ENCODE data around the gene NCAPD3. TPM values are rescaled to one million over a fixed set of nuclear protein-coding genes. Genes with fewer than 3 reads are reported as not detected.

The NCAPD3 gene
- total and polyA plus RNA-seq, 4 donors = 14.1 to 35.4 (median 24.2) TPM

GRCh38 chr11:134170177-134170918 is 53.4 kb downstream of the NCAPD3 start (continued):
- no peak for TF ChIP-seq REST (IDR thresholded peaks at IDR 0.05)

- no peak for DNase-seq (ENCODE audit: low spot score)
- H3K27ac ChIP-seq (ENCODE audit: low read depth in 1 of 2, low read length in 2 of 2) = no peak overlapping the region
- TF ChIP-seq EGR1 (IDR thresholded peaks at IDR 0.05; ENCODE audit: low read depth in 2 of 2) = no peak
- no peak for TF ChIP-seq TAF1 (conservative IDR thresholded peaks at IDR 0.05)
- TF ChIP-seq JUND (IDR thresholded peaks at IDR 0.05) = no peak
- no peak for TF ChIP-seq MAX (IDR thresholded peaks at IDR 0.05)
- no peak for TF ChIP-seq RAD21 (IDR thresholded peaks at IDR 0.05)
- TF ChIP-seq FOXA1 (IDR thresholded peaks at IDR 0.05) = no peak
- no peak for TF ChIP-seq ZBTB33 (IDR thresholded peaks at IDR 0.05)
- no peak for TF ChIP-seq YY1 (IDR thresholded peaks at IDR 0.05)
- TF ChIP-seq ATF3 (IDR thresholded peaks at IDR 0.05) = no peak
- no peak for TF ChIP-seq HNF4A (conservative IDR thresholded peaks at IDR 0.05)
- no peak for TF ChIP-seq HNF4G (IDR thresholded peaks at IDR 0.05)
- no peak for TF ChIP-seq NR2F2 (IDR thresholded peaks at IDR 0.05)
- TF ChIP-seq REST (IDR thresholded peaks at IDR 0.05) = no peak
- H3K4me3 ChIP-seq (ENCODE audit: low read depth in 1 of 3, low read length in 3 of 3) = no peak overlapping the region
- H3K36me3 ChIP-seq (ENCODE audit: control insufficient read depth in 4 of 4, insufficient read depth in 3 of 4, low read depth in 1 of 4, low read length in 3 of 4) = peaks cover 9 to 62% (median 44%) of the 10 kb centered on the region in 4 donors
- no peaks in the 10 kb centered on the region for H3K27me3 ChIP-seq (ENCODE audit: control insufficient read depth in 4 of 4, insufficient read depth in 4 of 4, low read length in 3 of 4)
- H3K9me3 ChIP-seq (ENCODE audit: control insufficient read depth in 4 of 4, low read length in 3 of 4) = no peaks in the 10 kb centered on the region
- 98% methylated on average over 11 of the region's 11 CpGs for WGBS
- peaks cover 0 to 2% (median under 1%) of the 10 kb centered on the region in 4 donors for H3K4me1 ChIP-seq (ENCODE audit: control insufficient read depth in 4 of 4, insufficient read depth in 4 of 4, low read length in 3 of 4)
- no peak overlapping the region for H3K9ac ChIP-seq (ENCODE audit: low read depth in 1 of 2, low read length in 2 of 2)
Observed at GRCh38 chr11:134164490-134165370, 59.0 kb downstream of the NCAPD3 start.

Measured in liver (tissue), 9 donors.